ENCODE data around the gene AMFR. TPM values are rescaled to one million over a fixed set of nuclear protein-coding genes. Genes with fewer than 3 reads are reported as not detected.

AMFR gene
- total and polyA plus RNA-seq, 2 of the 8 experiments (the other 6 are each of a cell fraction or from before 2014, with no cell fraction given) = 18.6 to 21.7 TPM

DNA sequence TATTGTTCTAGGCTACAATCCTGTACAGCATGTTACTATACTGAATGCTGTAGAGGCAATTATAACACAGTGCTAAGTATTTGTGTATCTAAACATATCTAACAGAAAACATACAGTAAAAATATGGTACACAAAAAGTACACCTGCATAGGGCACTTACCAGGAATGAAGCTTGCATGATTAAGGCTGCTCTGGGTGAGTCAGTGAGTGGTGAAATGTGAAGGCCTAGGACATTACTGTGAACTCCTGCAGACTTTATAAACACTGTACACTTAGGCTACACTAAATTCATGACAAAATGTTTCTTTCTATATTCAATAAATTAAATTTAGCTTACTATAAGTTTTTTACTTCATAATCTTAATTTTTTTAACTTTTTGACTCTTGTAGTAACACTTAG lies 37.1 kb downstream of the AMFR start (continued):
- TF ChIP-seq, protein P1, sequence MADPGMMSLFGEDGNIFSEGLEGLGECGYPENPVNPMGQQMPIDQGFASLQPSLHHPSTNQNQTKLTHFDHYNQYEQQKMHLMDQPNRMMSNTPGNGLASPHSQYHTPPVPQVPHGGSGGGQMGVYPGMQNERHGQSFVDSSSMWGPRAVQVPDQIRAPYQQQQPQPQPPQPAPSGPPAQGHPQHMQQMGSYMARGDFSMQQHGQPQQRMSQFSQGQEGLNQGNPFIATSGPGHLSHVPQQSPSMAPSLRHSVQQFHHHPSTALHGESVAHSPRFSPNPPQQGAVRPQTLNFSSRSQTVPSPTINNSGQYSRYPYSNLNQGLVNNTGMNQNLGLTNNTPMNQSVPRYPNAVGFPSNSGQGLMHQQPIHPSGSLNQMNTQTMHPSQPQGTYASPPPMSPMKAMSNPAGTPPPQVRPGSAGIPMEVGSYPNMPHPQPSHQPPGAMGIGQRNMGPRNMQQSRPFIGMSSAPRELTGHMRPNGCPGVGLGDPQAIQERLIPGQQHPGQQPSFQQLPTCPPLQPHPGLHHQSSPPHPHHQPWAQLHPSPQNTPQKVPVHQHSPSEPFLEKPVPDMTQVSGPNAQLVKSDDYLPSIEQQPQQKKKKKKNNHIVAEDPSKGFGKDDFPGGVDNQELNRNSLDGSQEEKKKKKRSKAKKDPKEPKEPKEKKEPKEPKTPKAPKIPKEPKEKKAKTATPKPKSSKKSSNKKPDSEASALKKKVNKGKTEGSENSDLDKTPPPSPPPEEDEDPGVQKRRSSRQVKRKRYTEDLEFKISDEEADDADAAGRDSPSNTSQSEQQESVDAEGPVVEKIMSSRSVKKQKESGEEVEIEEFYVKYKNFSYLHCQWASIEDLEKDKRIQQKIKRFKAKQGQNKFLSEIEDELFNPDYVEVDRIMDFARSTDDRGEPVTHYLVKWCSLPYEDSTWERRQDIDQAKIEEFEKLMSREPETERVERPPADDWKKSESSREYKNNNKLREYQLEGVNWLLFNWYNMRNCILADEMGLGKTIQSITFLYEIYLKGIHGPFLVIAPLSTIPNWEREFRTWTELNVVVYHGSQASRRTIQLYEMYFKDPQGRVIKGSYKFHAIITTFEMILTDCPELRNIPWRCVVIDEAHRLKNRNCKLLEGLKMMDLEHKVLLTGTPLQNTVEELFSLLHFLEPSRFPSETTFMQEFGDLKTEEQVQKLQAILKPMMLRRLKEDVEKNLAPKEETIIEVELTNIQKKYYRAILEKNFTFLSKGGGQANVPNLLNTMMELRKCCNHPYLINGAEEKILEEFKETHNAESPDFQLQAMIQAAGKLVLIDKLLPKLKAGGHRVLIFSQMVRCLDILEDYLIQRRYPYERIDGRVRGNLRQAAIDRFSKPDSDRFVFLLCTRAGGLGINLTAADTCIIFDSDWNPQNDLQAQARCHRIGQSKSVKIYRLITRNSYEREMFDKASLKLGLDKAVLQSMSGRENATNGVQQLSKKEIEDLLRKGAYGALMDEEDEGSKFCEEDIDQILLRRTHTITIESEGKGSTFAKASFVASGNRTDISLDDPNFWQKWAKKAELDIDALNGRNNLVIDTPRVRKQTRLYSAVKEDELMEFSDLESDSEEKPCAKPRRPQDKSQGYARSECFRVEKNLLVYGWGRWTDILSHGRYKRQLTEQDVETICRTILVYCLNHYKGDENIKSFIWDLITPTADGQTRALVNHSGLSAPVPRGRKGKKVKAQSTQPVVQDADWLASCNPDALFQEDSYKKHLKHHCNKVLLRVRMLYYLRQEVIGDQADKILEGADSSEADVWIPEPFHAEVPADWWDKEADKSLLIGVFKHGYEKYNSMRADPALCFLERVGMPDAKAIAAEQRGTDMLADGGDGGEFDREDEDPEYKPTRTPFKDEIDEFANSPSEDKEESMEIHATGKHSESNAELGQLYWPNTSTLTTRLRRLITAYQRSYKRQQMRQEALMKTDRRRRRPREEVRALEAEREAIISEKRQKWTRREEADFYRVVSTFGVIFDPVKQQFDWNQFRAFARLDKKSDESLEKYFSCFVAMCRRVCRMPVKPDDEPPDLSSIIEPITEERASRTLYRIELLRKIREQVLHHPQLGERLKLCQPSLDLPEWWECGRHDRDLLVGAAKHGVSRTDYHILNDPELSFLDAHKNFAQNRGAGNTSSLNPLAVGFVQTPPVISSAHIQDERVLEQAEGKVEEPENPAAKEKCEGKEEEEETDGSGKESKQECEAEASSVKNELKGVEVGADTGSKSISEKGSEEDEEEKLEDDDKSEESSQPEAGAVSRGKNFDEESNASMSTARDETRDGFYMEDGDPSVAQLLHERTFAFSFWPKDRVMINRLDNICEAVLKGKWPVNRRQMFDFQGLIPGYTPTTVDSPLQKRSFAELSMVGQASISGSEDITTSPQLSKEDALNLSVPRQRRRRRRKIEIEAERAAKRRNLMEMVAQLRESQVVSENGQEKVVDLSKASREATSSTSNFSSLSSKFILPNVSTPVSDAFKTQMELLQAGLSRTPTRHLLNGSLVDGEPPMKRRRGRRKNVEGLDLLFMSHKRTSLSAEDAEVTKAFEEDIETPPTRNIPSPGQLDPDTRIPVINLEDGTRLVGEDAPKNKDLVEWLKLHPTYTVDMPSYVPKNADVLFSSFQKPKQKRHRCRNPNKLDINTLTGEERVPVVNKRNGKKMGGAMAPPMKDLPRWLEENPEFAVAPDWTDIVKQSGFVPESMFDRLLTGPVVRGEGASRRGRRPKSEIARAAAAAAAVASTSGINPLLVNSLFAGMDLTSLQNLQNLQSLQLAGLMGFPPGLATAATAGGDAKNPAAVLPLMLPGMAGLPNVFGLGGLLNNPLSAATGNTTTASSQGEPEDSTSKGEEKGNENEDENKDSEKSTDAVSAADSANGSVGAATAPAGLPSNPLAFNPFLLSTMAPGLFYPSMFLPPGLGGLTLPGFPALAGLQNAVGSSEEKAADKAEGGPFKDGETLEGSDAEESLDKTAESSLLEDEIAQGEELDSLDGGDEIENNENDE (IDR thresholded peaks at IDR 0.05; ENCODE audit: insufficient replicate concordance, low read length) = no peak
- TF ChIP-seq JUN (IDR thresholded peaks at IDR 0.05; ENCODE audit: low read depth, low read length) (no peak), RBBP5 (IDR thresholded peaks at IDR 0.05; ENCODE audit: borderline replicate concordance, low read depth, low read length) (no peak), MAFK (IDR thresholded peaks at IDR 0.05; ENCODE audit: low read depth, low read length) (no peak), KDM5A (IDR thresholded peaks at IDR 0.05; ENCODE audit: low read length) (no peak), POLR2A (IDR thresholded peaks at IDR 0.05; ENCODE audit: control extremely low read depth in 1 of 2, low read depth in 2 of 2, low read length in 2 of 2) (no peak)
